SK-N-SH (cell line): ENCODE results near the gene TMEM192.

Experiments used
- CTCF ChIP-seq: fragments of 200-600 bp; sonication (generic); IDR thresholded peaks from 2 replicates; pipeline ENCODE4 v1.6.1; 2017; ENCODE audit warnings: antibody characterized with exemption, mild to moderate bottlenecking, moderate library complexity
- MAX ChIP-seq: IDR thresholded peaks from 2 replicates; pipeline ENCODE4 v1.4.0; 2012; ENCODE audit warnings: low read depth
- POLR2AphosphoS5 ChIP-seq: IDR thresholded peaks from 2 replicates; pipeline ENCODE4 v1.6.1; 2012; ENCODE audit warnings: low read depth, low read length
- RCOR1 ChIP-seq: fragments of 150-350 bp; IDR thresholded peaks from 2 replicates; pipeline ENCODE4 v1.6.1; 2017; ENCODE audit warnings: antibody characterized with exemption, low read length
- TF ChIP-seq, protein P1 (sequence below): IDR thresholded peaks from 2 replicates; pipeline ENCODE4 v1.4.0; 2012; ENCODE audit warnings: low read depth, borderline replicate concordance
- TF ChIP-seq, protein P2 (sequence below): IDR thresholded peaks from 2 replicates; pipeline ENCODE4 v1.6.1; 2012; ENCODE audit warnings: mild to moderate bottlenecking, low read depth, low read length, moderate library complexity
- TF ChIP-seq, protein P3 (sequence below): fragments of 150-350 bp; IDR thresholded peaks from 2 replicates; pipeline ENCODE4 v1.6.1; 2017; ENCODE audit warnings: antibody characterized with exemption, low read length, low read depth, borderline replicate concordance

- TF ChIP-seq MAX (no peak), CTCF (no peak), POLR2AphosphoS5 (no peak), RCOR1 (no peak)
- TF ChIP-seq, protein P1, sequence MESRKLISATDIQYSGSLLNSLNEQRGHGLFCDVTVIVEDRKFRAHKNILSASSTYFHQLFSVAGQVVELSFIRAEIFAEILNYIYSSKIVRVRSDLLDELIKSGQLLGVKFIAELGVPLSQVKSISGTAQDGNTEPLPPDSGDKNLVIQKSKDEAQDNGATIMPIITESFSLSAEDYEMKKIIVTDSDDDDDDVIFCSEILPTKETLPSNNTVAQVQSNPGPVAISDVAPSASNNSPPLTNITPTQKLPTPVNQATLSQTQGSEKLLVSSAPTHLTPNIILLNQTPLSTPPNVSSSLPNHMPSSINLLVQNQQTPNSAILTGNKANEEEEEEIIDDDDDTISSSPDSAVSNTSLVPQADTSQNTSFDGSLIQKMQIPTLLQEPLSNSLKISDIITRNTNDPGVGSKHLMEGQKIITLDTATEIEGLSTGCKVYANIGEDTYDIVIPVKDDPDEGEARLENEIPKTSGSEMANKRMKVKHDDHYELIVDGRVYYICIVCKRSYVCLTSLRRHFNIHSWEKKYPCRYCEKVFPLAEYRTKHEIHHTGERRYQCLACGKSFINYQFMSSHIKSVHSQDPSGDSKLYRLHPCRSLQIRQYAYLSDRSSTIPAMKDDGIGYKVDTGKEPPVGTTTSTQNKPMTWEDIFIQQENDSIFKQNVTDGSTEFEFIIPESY, result no peak
- TF ChIP-seq, protein P2, sequence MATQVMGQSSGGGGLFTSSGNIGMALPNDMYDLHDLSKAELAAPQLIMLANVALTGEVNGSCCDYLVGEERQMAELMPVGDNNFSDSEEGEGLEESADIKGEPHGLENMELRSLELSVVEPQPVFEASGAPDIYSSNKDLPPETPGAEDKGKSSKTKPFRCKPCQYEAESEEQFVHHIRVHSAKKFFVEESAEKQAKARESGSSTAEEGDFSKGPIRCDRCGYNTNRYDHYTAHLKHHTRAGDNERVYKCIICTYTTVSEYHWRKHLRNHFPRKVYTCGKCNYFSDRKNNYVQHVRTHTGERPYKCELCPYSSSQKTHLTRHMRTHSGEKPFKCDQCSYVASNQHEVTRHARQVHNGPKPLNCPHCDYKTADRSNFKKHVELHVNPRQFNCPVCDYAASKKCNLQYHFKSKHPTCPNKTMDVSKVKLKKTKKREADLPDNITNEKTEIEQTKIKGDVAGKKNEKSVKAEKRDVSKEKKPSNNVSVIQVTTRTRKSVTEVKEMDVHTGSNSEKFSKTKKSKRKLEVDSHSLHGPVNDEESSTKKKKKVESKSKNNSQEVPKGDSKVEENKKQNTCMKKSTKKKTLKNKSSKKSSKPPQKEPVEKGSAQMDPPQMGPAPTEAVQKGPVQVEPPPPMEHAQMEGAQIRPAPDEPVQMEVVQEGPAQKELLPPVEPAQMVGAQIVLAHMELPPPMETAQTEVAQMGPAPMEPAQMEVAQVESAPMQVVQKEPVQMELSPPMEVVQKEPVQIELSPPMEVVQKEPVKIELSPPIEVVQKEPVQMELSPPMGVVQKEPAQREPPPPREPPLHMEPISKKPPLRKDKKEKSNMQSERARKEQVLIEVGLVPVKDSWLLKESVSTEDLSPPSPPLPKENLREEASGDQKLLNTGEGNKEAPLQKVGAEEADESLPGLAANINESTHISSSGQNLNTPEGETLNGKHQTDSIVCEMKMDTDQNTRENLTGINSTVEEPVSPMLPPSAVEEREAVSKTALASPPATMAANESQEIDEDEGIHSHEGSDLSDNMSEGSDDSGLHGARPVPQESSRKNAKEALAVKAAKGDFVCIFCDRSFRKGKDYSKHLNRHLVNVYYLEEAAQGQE, result no peak
- TF ChIP-seq, protein P3, sequence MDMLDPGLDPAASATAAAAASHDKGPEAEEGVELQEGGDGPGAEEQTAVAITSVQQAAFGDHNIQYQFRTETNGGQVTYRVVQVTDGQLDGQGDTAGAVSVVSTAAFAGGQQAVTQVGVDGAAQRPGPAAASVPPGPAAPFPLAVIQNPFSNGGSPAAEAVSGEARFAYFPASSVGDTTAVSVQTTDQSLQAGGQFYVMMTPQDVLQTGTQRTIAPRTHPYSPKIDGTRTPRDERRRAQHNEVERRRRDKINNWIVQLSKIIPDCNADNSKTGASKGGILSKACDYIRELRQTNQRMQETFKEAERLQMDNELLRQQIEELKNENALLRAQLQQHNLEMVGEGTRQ, result no peak
Observed at GRCh38 chr4:165059386-165059785, 53.3 kb downstream of the TMEM192 start.
